Ovary (tissue), 10 donors: Measurements from ENCODE around the gene C3orf20. TPM values are rescaled to one million over a fixed set of nuclear protein-coding genes. Genes with fewer than 3 reads are reported as not detected.

Experiments
- DNase-seq, 5 donors: peaks; one replicate each; pipeline ENCODE4 v3.0.0-alpha.2; 2019 to 2020
- H3K27ac ChIP-seq, 2 donors: fragments of 200-600 bp; one replicate each; pipeline versions ENCODE4 v1.5.1 to v1.8.0; 2019 to 2022
- H3K27me3 ChIP-seq: fragments of 200-600 bp; one replicate; pipeline ENCODE4 v1.8.0; 2022
- H3K36me3 ChIP-seq: fragments of 200-600 bp; sonication (generic); one replicate; pipeline ENCODE4 v1.5.1; 2019
- H3K4me1 ChIP-seq: one replicate; pipeline ENCODE4 v1.8.1; 2013; ENCODE audit warnings: mild to moderate bottlenecking, moderate library complexity; ENCODE audit not compliant: insufficient read depth
- H3K4me3 ChIP-seq: fragments of 200-600 bp; sonication (generic); one replicate; pipeline ENCODE4 v1.5.1; 2017
- H3K9me3 ChIP-seq, 2 donors: fragments of 200-600 bp in 1 of 2; sonication (generic) in 1 of 2; one replicate each; pipeline versions ENCODE4 v1.5.1 to v1.8.1; 2013 to 2019; ENCODE audit warnings: mild to moderate bottlenecking in 1 of 2, moderate library complexity in 1 of 2
- EP300 ChIP-seq: sonication (generic); formaldehyde crosslinking; IDR thresholded peaks from one replicate; pipeline ENCODE4 v1.6.1; 2017; ENCODE audit warnings: antibody characterized with exemption
- POLR2A ChIP-seq: fragments of 450-650 bp; IDR thresholded peaks from one replicate; pipeline ENCODE4 v1.6.1; 2017; ENCODE audit warnings: antibody characterized with exemption, mild to moderate bottlenecking, moderate library complexity
- WGBS, 3 donors: extraction: QIAGEN DNeasy Blood & Tissue Kit in 1 of 3; methylation state at CpG; one replicate each; pipeline versions ENCODE4 v1.1.5 to v1.1.7; 2013 to 2017; 5-methylcytosine and 5-hydroxymethylcytosine counted together
- intact Hi-C, 4 donors: fragments of 100-400 bp; cut with DNase I; formaldehyde crosslinking; loops; one replicate each; pipeline versions ENCODE4 v1.11.0 to v1.15.1; 2022 to 2023
- long read RNA-seq, 3 donors: library from polyadenylated mRNA in 2 of 3; unstranded in 2 of 3; transcript quantifications; one replicate each; pipeline ENCODE4 v2.0.0 and lab custom pipeline, GENCODE V29; 2021 to 2026
- polyA plus RNA-seq, 2 donors: library from polyadenylated mRNA; stranded (reverse); fragments of 200-250 nt in 1 of 2; fragments of 350-450 nt in 1 of 2; fragmentation: Illumina TruSeq in 1 of 2; extraction: RNeasy Lipid Tissue Mini Kit (QIAGEN cat#74804) in 1 of 2; gene quantifications; one replicate each; pipeline ENCODE4 v1.2.3, GENCODE V29; 2013 to 2014
- total RNA-seq, 7 donors: library from RNA; depleted of rRNA in 2 of 7; stranded (reverse); fragments of >200 nt in 2 of 7; fragmentation: NEBNext Ultra II Directional in 3 of 7; extraction: Animal tissue kit (Norgen Biotek cat#: 25700) in 3 of 7; gene quantifications; one replicate each; pipeline versions ENCODE4 v1.1.0 to v1.2.4, GENCODE V29; 2016 to 2023
- TF ChIP-seq, protein P1 (sequence below), 3 donors: fragments of 450-650 bp in 2 of 3; fragments of 200-600 bp in 1 of 3; IDR thresholded peaks; one replicate each; pipeline versions ENCODE4 v1.5.1 to v1.8.0; 2016 to 2022; ENCODE audit warnings: antibody characterized with exemption in 3 of 3, mild to moderate bottlenecking in 1 of 3
- donor health status: DM: no; HTN: no; CAD: no; lungs with moderate emphysema.
- donor health status: DM: no; HTN: no; CAD: no.
- donor health status: Bipolar disorder and iron deficiency.
- donor health status: DM: yes; HTN: yes; CAD: no.
- donor health status: DM: no; HTN: no; CAD: no.
- donor health status: DM: yes; HTN: yes; CAD: no.

C3orf20 gene
- total RNA-seq = under 1 TPM in 5 of 7 donors, not detected in 2; 0.10 to 0.17 (median 0.12) TPM
- polyA plus RNA-seq = under 1 TPM in 1 of 2 donors, not detected in 1; 0.08 TPM
- long read RNA-seq, donor 1, partial matches to known transcripts = 0 of 1 reads
- long read RNA-seq, donor 1, other reads (novel, unspliced or antisense) = 1 of 1 reads
- long read RNA-seq, donor 2 = 0 reads
- long read RNA-seq, donor 3 = 0 reads

DNA sequence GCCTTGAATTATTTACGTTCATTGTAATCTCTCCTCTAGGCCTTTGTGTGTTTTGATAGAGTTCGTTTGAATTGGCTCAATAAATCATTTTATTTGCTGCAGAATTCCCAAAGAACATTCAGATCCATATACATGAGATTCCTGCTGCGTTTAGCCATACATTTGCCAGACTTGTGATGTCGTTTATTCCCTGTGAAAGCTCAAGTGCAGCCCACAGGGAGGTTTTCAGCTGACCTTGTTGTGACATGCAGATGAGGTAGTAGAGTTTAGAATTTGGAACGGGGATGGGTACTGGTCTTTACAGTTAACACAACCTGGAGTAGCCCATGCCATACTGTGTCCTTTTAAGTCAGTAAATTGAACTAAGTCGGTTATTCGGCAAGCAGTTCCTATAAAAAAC, at the start of gene C3orf20:
Gene C3orf20 (plus strand): TSS at position 301 of the 400 bp plus-strand sequence. CDS start 7,573 bp downstream, outside the sequence.
- Histone ChIP-seq H3K36me3 (no peaks in the 10 kb centered on the region), H3K27ac (no peak within 1 kb of the TSS)
- intact Hi-C loops = loop anchor here in 3 of 4 donors (5.0 to 10.0 kb wide), 3 partner anchors 110 to 247 kb away; no protein-coding TSS in a partner anchor

DNA sequence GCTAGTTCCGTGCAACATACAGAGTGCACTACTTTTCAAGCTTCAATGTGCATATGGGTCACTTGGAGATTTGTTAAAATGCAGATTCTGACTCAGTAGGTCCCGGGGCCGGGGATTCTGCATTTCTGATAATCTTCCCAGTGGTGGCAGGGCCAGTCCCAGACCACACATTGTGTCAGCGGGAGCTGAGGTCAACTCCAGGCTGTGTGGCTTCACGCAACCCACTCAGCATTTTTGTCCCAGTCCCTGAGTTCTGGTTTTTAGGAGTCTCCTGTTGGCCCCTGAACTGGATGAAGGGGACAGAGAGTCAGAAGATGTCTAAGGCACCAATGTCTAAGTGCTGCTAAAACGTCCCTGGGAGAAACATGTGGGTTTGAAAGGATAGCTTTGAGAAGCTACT, 49.5 kb upstream of the C3orf20 start:
- Histone ChIP-seq H3K9me3 (no peaks in the 10 kb centered on the region), H3K27ac (no peak overlapping the region), H3K36me3 (no peaks in the 10 kb centered on the region), H3K4me3 (no peak overlapping the region), H3K27me3 (no peaks in the 10 kb centered on the region), H3K4me1 (peaks cover 3% of the 10 kb centered on the region)
- intact Hi-C loops = no loop called here
- WGBS, 3 donors = 75 to 81% (median 80%) methylated on average over 6 of the region's 6 CpGs
- TF ChIP-seq, protein P1, sequence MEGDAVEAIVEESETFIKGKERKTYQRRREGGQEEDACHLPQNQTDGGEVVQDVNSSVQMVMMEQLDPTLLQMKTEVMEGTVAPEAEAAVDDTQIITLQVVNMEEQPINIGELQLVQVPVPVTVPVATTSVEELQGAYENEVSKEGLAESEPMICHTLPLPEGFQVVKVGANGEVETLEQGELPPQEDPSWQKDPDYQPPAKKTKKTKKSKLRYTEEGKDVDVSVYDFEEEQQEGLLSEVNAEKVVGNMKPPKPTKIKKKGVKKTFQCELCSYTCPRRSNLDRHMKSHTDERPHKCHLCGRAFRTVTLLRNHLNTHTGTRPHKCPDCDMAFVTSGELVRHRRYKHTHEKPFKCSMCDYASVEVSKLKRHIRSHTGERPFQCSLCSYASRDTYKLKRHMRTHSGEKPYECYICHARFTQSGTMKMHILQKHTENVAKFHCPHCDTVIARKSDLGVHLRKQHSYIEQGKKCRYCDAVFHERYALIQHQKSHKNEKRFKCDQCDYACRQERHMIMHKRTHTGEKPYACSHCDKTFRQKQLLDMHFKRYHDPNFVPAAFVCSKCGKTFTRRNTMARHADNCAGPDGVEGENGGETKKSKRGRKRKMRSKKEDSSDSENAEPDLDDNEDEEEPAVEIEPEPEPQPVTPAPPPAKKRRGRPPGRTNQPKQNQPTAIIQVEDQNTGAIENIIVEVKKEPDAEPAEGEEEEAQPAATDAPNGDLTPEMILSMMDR (IDR thresholded peaks at IDR 0.05) = no peak
- TF ChIP-seq EP300 (no peak), POLR2A (no peak)
- no peak for DNase-seq

More for the DNA sequence above, at the start of gene C3orf20:
- H3K4me1 ChIP-seq = no peaks in the 10 kb centered on the region
- DNase-seq = no peak
- H3K4me3 ChIP-seq = no peak within 1 kb of the TSS
- WGBS, 3 donors = 65 to 66% (median 66%) methylated on average over 7 of the region's 7 CpGs
- no peak for TF ChIP-seq POLR2A
- no peaks in the 10 kb centered on the region for H3K9me3 ChIP-seq
- no peaks in the 10 kb centered on the region for H3K27me3 ChIP-seq

DNA sequence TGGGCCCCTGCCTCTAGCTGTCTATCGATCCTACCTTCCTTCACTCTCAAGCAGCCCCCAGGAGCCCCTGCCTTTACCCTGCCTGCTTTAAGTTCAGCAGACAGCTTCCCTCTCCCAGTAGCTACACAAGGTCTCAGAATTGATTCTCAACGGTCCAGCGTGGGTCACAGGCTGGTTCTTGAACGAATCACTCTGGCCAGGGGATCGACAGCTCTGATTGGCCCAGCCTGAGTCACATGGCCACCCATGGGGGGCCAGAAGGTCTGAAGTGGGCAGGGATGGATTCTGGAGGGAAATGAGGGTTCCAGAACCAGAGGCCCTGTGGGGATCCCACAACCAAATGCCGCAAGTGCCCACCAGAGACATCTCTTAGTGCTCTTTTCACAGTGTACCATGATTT, 47.1 kb upstream of the C3orf20 start:
- TF ChIP-seq, protein P1 (IDR thresholded peaks at IDR 0.05) = no peak
- TF ChIP-seq EP300 (no peak), POLR2A (no peak)
- intact Hi-C loops = no loop called here
- H3K27ac ChIP-seq = no peak overlapping the region
- 73 to 86% (median 85%) methylated on average over 6 of the region's 6 CpGs for WGBS, 3 donors
- no peaks in the 10 kb centered on the region for H3K9me3 ChIP-seq
- no peaks in the 10 kb centered on the region for H3K36me3 ChIP-seq
- H3K27me3 ChIP-seq = no peaks in the 10 kb centered on the region
- H3K4me3 ChIP-seq = no peak overlapping the region
- DNase-seq = no peak
- no peaks in the 10 kb centered on the region for H3K4me1 ChIP-seq

DNA sequence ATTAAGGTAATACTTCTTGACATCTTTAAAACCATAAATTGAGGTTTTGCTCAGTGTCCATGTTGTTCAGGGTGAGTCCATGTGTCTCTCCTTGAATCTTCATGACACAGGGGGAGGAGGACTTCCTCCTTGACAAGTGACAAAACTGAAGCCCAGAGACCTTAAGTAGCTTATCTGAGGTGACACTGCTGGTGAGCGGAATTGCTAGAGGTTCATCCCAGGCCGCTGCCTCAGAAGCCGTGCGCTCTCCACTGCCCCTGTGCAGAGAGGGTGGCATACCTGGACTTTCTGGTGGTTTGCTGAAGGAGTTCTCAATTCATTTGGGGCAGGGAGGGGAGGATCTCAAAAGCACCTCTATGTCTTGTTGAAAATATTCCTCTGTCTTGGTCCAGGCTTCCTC, 46.5 kb upstream of the C3orf20 start:
- Histone ChIP-seq H3K4me3 (no peak overlapping the region), H3K36me3 (no peaks in the 10 kb centered on the region), H3K27ac (no peak overlapping the region), H3K9me3 (no peaks in the 10 kb centered on the region), H3K27me3 (no peaks in the 10 kb centered on the region), H3K4me1 (no peaks in the 10 kb centered on the region)
- WGBS, 3 donors = 70 to 75% (median 75%) methylated on average over 4 of the region's 4 CpGs
- intact Hi-C loops = no loop called here
- TF ChIP-seq, protein P1 (IDR thresholded peaks at IDR 0.05) = no peak
- TF ChIP-seq EP300 = no peak
- no peak for TF ChIP-seq POLR2A
- no peak for DNase-seq

DNA sequence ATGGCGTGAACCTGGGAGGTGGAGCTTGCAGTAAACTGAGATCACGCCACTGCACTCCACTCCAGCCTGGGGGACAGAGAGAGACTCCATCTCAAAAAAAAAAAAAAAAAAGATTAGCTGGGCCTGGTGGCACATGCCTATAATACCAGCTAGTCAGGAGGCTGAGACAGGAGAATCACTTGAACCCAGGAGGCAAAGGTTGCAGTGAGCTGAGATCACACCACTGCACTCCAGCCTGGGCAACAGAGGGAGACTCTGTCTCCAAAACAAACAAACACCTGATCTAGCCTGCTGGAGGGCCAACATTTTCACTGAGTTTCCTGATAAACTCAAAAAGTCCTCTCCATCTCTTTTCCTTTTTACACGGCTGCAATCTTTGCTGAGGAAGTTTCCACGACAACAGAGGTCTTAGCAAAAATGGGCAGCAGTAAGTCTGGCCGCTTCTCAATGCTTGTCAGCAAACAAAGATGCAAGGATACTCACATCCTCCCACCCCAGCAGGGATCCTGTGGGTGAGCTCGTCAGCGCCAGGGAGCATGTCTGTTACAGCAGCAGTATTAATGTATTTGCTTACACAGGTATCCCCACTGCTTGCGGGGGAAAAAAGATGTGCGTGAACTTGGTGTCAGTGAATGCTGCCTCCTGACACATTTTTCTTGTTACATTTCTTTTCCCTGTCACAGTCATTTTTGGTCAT, 44.4 kb upstream of the C3orf20 start:
- TF ChIP-seq POLR2A (no peak), EP300 (no peak)
- TF ChIP-seq, protein P1 (IDR thresholded peaks at IDR 0.05) = no peak
- Histone ChIP-seq H3K4me1 (no peaks in the 10 kb centered on the region), H3K9me3 (no peaks in the 10 kb centered on the region), H3K27ac (no peak overlapping the region), H3K27me3 (no peaks in the 10 kb centered on the region), H3K36me3 (no peaks in the 10 kb centered on the region), H3K4me3 (no peak overlapping the region)
- WGBS, 3 donors = 79 to 82% (median 81%) methylated on average over 9 of the region's 9 CpGs
- no peak for DNase-seq
- intact Hi-C loops = no loop called here
